HG02798 (cell line): ENCODE results near the gene SCUBE1.
"Not testable (repeated sequence)": the region's sequence is repeated elsewhere in the genome, so short reads cannot be mapped to it uniquely, and the experiment has no call there.

Source experiments
- ATAC-seq: cut with Tn5 transposase; IDR thresholded peaks from one replicate; pipeline ENCODE4 v1.9.1; 2021; ENCODE audit warnings: mild to moderate bottlenecking; ENCODE audit not compliant: unreplicated experiment, poor library complexity

The SCUBE1 gene

DNA sequence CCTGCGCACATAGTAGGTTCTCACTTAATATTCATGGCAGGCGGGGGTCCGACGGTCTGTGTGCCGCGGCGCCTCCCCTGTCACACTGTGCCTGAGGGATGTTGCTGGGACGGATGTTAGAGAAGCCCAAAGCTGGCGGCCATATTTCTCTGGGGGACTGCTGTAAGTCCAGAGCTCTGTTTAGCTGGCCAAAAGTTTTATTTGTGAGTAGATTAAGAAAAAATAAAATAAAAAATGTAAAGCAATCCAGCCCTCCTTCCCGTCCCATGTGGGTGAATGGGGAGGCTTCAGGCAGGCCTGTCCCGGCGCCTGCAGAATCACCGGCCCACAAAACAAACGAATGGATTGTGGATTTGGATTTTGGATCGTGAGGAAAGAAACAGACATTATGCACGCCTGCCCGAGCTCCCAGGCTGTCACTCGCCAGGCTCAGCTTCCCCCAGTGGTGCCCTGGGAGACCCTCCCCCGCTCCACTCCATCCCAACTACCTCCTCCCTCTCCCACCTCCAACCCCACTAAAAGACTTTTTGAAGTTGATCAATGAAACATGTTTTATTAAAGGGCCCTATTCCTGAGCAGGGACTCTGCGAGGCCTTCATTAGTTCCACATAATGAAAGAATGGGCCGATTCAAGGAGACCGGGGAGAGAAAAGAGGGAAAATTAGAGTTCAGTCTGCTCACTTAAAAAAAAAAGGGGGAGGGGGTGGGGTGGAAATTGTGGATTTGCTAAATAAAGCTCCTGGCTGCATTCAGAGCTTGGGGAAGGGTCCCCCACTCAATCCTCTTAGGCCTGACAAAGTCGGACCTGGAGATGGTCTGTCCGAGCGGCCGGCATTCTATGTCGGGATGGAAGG lies 20.4 kb upstream of the SCUBE1 start:
- ATAC-seq, result no peak

DNA sequence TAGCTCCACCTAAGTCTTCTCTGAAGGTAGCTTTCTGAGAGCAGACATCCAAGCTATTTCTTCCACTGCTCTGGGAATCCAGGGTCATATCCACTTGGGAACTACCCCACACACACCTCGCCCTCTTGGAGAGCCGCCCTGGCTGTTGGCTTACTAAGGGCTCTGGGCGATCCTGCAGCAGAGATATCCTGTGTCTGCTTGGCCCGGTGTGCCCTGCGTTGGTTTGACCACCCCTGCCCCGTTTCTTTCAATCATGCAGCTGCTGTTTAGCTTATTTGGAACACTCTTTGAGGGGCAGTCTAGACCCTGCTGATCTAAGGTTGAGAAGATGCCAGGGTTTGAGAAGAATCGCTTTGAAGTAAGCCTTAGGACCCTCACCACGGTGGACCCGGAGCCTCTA lies 17.4 kb upstream of the SCUBE1 start:
- ATAC-seq, result no peak

DNA sequence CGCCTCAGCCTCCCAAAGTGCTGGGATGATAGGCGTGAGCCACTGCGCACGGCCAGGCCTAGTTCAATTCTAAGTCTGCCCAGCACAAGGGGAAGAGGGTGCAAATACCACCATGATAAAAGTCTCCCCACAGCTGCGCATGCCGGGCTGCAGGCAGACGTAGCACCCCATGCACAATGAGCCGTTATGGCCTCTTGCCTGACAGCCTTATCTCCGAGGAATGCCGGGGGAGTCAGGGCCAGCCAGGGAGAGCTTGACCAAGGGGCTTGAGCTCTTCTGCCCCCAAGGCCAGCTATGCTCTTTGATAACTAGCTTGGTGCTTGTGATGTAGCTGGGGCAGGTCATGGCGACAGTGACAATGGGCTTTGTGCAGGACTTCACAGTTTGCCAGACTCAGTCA lies 13.7 kb upstream of the SCUBE1 start:
- no peak for ATAC-seq

DNA sequence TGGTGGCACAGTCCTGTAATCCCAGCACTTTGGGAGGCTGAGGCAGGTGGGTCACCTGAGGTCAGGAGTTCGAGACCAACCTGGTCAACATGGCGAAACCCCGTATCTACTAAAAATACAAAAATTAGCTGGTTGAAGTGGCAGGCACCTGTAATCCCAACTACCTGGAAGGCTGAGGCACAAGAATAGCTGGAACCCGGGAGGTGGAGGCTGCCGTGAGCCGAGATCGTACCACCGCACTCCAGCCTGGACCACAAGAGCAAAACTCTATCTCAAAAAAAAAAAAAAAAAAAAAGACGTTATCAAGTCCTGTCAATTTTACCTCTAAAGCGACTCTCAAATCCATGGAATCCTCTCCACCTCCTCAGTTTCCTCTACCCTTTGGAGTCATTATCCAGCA lies 12.5 kb upstream of the SCUBE1 start:
- not testable (repeated sequence) for ATAC-seq

- ATAC-seq, result no peak
Observed at GRCh38 chr22:43351966-43352345, 8.8 kb upstream of the SCUBE1 start.

DNA sequence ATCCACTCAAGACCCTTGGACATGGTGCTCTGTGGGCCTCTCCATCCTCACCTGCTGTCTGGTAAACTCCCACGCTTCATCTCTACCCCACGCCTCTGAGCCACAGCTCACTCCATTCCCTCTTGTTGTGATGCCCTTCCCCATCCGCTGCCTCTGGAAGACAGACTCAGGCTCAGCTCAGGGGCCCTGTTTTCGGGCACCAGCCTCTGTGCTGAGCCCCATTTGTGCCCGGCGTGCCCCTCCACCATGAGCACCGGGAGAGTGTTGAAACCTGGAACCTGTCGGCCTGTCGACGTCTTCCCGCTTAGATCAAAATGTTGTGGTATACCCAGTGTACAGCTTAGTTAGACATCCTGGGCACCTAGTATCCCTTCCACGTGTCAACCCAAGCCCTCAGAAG lies 6.5 kb upstream of the SCUBE1 start:
- ATAC-seq, result no peak

DNA sequence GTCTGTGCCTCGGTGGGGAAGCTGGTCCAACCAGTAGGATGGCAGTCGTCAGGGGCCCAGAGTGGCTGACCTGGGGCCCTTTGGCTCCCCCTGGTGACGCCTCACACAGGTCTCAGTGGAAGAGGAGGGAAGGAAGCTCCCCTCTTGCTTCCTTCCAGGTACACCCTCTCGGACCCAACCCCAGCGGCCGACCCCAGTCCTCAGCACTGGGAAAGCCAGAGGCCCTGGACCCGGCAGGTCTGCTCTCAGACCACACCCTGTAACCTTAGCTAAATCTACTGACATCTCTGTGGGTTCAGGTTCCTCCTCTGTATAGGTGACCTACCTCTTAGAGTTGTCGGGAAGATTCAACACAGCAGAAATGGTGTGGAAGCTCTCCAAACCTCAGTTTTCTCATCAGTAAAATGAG lies 3.4 kb upstream of the SCUBE1 start:
- no peak for ATAC-seq

- ATAC-seq, result no peak
Observed at GRCh38 chr22:43345761-43346301, 2.7 kb upstream of the SCUBE1 start.

GRCh38 chr22:43345356-43345755 lies 2.2 kb upstream of the SCUBE1 start:
- ATAC-seq, result no peak

- ATAC-seq, result no peak
Observed at GRCh38 chr22:43344520-43344787, 1.3 kb upstream of the SCUBE1 start.

GRCh38 chr22:43343670-43344519 lies 723 bp upstream of the SCUBE1 start:
- no peak for ATAC-seq

- no peak for ATAC-seq
Observed at GRCh38 chr22:43342347-43343261, 568 bp downstream of the SCUBE1 start.

GRCh38 chr22:43341565-43341964 lies 1.6 kb downstream of the SCUBE1 start:
- ATAC-seq, result no peak

DNA sequence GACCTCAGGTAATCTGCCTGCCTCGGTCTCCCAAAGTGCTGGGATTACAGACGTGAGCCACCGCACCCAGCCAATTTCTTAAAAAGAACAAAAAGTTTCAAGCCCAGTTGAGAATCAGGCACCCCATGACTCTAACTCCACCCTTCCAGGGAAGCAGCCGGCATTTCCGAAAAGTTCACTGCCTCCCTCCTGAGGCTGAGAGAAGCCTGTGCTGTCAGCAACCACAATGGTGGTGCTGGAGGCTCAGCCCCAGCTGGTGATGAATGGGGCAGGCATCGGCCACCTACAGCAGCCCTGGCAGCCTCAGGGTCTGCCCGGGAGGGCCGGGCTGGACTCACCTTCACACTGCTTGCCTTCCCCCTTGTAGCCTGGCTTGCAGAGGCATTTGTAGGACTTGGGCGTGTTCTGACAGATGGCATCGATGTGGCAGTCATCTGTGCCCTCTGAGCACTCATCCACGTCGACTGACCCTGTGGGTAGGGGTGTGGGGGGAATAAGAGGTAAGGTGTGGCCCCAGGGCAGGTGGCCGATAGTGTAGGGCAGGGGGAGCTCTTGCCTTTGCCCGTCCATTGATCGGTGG lies 4.3 kb downstream of the SCUBE1 start:
- no peak for ATAC-seq

- no peak for ATAC-seq
Observed at GRCh38 chr22:43337946-43338345, 5.2 kb downstream of the SCUBE1 start.

DNA sequence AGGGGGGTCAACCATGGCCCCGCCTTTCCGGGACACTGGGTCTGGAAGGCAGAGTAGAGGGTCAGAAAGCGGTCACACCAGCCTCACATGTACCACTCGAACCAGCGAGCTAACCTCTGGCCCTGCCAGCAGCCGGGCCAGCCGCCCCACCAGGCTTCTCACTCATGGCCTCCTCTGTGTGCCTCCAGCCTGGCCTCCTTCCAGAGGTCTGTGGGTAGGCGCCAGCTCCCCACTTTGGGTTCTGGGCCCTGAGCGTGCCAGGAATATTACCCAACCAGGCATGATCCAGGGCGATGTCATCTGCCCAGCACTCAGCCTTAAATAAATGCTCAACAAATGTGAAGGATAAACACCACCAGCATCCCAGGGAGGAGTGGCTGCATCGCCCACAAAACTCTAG lies 5.8 kb downstream of the SCUBE1 start:
- no peak for ATAC-seq

- ATAC-seq, result no peak
Observed at GRCh38 chr22:43334378-43334777, 8.8 kb downstream of the SCUBE1 start.

DNA sequence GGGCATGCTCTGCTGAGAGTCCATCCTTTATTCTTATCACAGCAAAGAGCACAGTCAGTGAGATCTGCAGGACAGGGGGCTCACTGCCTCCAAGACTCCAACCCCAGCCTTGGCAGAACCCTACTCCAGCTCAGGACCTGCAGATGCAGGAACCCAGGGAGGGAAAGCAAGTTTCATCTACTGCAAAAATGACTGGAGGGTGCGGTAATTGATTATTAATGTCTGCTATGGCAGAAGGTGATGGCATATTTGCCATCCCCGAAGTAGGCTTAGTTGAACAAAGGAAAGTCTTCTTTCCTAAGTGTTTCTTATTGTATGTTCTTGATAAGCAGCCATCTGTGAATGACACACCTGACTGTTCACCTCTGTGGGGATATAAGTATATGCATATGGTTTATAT lies 9.2 kb downstream of the SCUBE1 start:
- ATAC-seq, result no peak

DNA sequence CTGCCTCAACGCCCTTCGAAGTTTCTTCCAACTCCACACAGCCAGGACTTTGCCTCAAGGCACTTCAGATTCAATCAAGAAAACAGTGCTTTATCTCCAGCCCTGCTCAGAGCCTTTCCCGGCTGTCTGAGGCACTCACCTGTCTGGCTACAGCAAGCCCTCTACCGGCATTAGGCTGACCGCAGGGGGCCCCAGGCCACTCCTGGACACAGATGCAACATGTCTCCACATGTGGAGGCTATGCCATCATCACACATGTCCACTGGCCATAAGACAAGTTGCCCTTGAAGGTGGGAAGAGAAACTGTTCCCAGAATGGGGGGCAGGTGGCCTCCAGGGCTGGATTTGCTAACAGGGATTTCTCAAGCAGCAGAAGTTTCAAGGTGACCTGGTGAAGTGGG lies 10.0 kb downstream of the SCUBE1 start:
- ATAC-seq, result no peak

GRCh38 chr22:43331698-43332097 lies 11.5 kb downstream of the SCUBE1 start:
- ATAC-seq, result no peak
